K562 (cell line): ENCODE data around the gene CDS1. TPM values are rescaled to one million over a fixed set of nuclear protein-coding genes. Genes with fewer than 3 reads are reported as not detected.

Experiments used
- ATAC-seq: fragments of 200-7000 bp; cut with Tn5 transposase; 3 replicates; pipeline ENCODE4 v1.9.1; 2020; ENCODE audit warnings: moderate library complexity
- BruUV-seq: library from RNA; stranded (reverse); fragments of 400-500 nt; replicated peaks from 2 replicates; lab custom pipeline; 2021; lab: Mats Ljungman, UMichigan
- CTCF ChIA-PET: fragments of 300-600 bp; formaldehyde crosslinking; extraction: SDS; loops from one replicate; lab custom pipeline; 2021; ENCODE audit warnings: low intra/inter-chr PET ratio; lab: Yijun Ruan, JAX
- POLR2A ChIA-PET: fragments of 300-600, 350-650 bp; sonication (Branson Sonifier 250); formaldehyde crosslinking; extraction: SDS; loops from one replicate; lab custom pipeline; 2021; ENCODE audit warnings: antibody characterized with exemption, inconsistent platforms; lab: Yijun Ruan, JAX
- DNase-seq, 4 experiments: peaks; one replicate each; pipeline versions ENCODE4 v3.0.0 to v3.0.0-alpha.2; 2011 to 2018; ENCODE audit warnings: low spot score in 3 of 4, mixed read lengths in 3 of 4; ENCODE audit errors: extremely low read depth in 1 of 4
- FAIRE-seq: peaks from 2 replicates; lab custom pipeline; 2011; peaks lifted over from hg19 to GRCh38; lab: Jason Lieb, UNC
- H2AFZ ChIP-seq: 2 replicates; pipeline ENCODE4 v1.6.0; 2011; ENCODE audit warnings: low read depth, low read length, control low read depth, inconsistent platforms
- H3K27ac ChIP-seq: fragments of 200-600 bp; 3 replicates; pipeline ENCODE4 v1.8.0; 2011; ENCODE audit warnings: low read depth, mild to moderate bottlenecking, control low read depth, inconsistent platforms, low read length, moderate library complexity, mixed read lengths; ENCODE audit errors: extremely low read depth
- H3K27me3 ChIP-seq, 2 experiments: fragments of 300-600 bp in 1 of 2; 2 replicates in 1 of 2; 3 replicates in 1 of 2; pipeline versions ENCODE4 v1.6.0 to v1.8.0; 2011; ENCODE audit warnings: inconsistent platforms in 2 of 2, low read length in 2 of 2, mild to moderate bottlenecking in 1 of 2, mixed read lengths in 1 of 2, moderate library complexity in 1 of 2; ENCODE audit not compliant: control insufficient read depth in 2 of 2, insufficient read depth in 2 of 2
- H3K36me3 ChIP-seq: fragments of 300-600 bp; 3 replicates; pipeline ENCODE4 v1.8.0; 2011; ENCODE audit warnings: mild to moderate bottlenecking, low read length, inconsistent platforms; ENCODE audit not compliant: control insufficient read depth, insufficient read depth
- H3K4me1 ChIP-seq, 2 experiments: fragments of 200-600 bp in 1 of 2; replicated peaks in 1 of 2; 2 replicates in 1 of 2; 3 replicates in 1 of 2; pipeline versions ENCODE4 v1.5.1 to v1.8.0; 2011; ENCODE audit warnings: inconsistent platforms in 2 of 2, low read length in 2 of 2, mild to moderate bottlenecking in 1 of 2, mixed read lengths in 1 of 2, moderate library complexity in 1 of 2; ENCODE audit not compliant: control insufficient read depth in 2 of 2, insufficient read depth in 2 of 2
- H3K4me2 ChIP-seq: 2 replicates; pipeline ENCODE4 v1.6.1; 2011; ENCODE audit warnings: low read length, control low read depth, inconsistent platforms, mixed read lengths; ENCODE audit not compliant: insufficient read depth
- H3K4me3 ChIP-seq: fragments of 200-600 bp; sonication (generic), shearing (Covaris generic); 2 replicates; pipeline ENCODE4 v1.5.1; 2016; ENCODE audit warnings: control low read depth, inconsistent platforms
- H3K79me2 ChIP-seq: fragments of 200-600 bp; 3 replicates; pipeline ENCODE4 v1.8.0; 2011; ENCODE audit warnings: low read length, inconsistent platforms; ENCODE audit not compliant: control insufficient read depth, insufficient read depth
- H3K9ac ChIP-seq, 2 experiments: 2 replicates each; pipeline versions ENCODE4 v1.6.0 to v1.6.1; 2011; ENCODE audit warnings: low read depth in 2 of 2, low read length in 2 of 2, control low read depth in 1 of 2, inconsistent platforms in 1 of 2, mild to moderate bottlenecking in 1 of 2, mixed read lengths in 1 of 2; ENCODE audit not compliant: insufficient read depth in 1 of 2
- H3K9me1 ChIP-seq: one replicate; pipeline ENCODE4 v1.6.0; 2011; ENCODE audit warnings: inconsistent platforms, mild to moderate bottlenecking, low read length, moderate library complexity; ENCODE audit not compliant: control insufficient read depth, insufficient read depth
- H3K9me3 ChIP-seq: replicated peaks from 2 replicates; pipeline ENCODE4 v1.5.1; 2011; ENCODE audit warnings: low read depth, low read length, inconsistent platforms; ENCODE audit not compliant: control insufficient read depth, insufficient read depth
- H4K20me1 ChIP-seq: replicated peaks from 2 replicates; pipeline ENCODE4 v1.6.1; 2011; ENCODE audit warnings: low read length, inconsistent platforms, mixed read lengths; ENCODE audit not compliant: control insufficient read depth, insufficient read depth
- ADNP ChIP-seq: fragments of 200-800 bp; sonication (Bioruptor generic); IDR thresholded peaks from 2 replicates; pipeline ENCODE4 v1.6.1; 2016; ENCODE audit warnings: missing genetic modification characterization, missing compliant biosample characterization
- DPF2 ChIP-seq: fragments of 450-650 bp; IDR thresholded peaks from 2 replicates; pipeline ENCODE4 v1.6.1; 2016
- ELF2 ChIP-seq: fragments of 250-450 bp; sonication (Bioruptor Pico); IDR thresholded peaks from 2 replicates; pipeline ENCODE4 v1.5.0; 2021; ENCODE audit warnings: mild to moderate bottlenecking
- ETS2 ChIP-seq: IDR thresholded peaks from 2 replicates; pipeline ENCODE4 v1.6.1; 2016; ENCODE audit warnings: borderline replicate concordance, missing genetic modification characterization, mild to moderate bottlenecking, moderate library complexity, missing compliant biosample characterization; ENCODE audit not compliant: poor library complexity, severe bottlenecking
- EWSR1 ChIP-seq: fragments of 450-650 bp; IDR thresholded peaks from 2 replicates; pipeline ENCODE4 v1.6.1; 2018; ENCODE audit warnings: borderline replicate concordance, mild to moderate bottlenecking, low read depth, moderate library complexity; ENCODE audit not compliant: partially characterized antibody
- FOXJ3 ChIP-seq: sonication (generic); formaldehyde crosslinking; IDR thresholded peaks from 2 replicates; pipeline ENCODE4 v1.4.0; 2020; ENCODE audit warnings: mild to moderate bottlenecking, missing genetic modification reagents
- HLTF ChIP-seq: fragments of 450-650 bp; IDR thresholded peaks from 2 replicates; pipeline ENCODE4 v1.6.1; 2016
- HSF4 ChIP-seq: fragments of 250-450 bp; sonication (Bioruptor Pico); IDR thresholded peaks from 2 replicates; pipeline ENCODE4 v2.1.2; 2022; ENCODE audit warnings: mild to moderate bottlenecking, moderate library complexity, borderline replicate concordance
- PYGO2 ChIP-seq: fragments of 450-650 bp; IDR thresholded peaks from 2 replicates; pipeline ENCODE4 v1.6.1; 2016; ENCODE audit warnings: mild to moderate bottlenecking, missing genetic modification characterization, moderate library complexity, missing compliant biosample characterization
- RAD21 ChIP-seq, 2 experiments: fragments of 250-450 bp in 1 of 2; fragments of 450-650 bp in 1 of 2; sonication (Bioruptor Pico) in 1 of 2; formaldehyde crosslinking in 1 of 2; IDR thresholded peaks in 1 of 2; conservative IDR thresholded peaks in 1 of 2; 2 replicates each; pipeline versions ENCODE4 v1.4.0 to v1.8.0; 2020 to 2022; ENCODE audit warnings: mild to moderate bottlenecking in 2 of 2, moderate library complexity in 1 of 2
- SRSF7 ChIP-seq: fragments of 200-400 bp; formaldehyde crosslinking; optimal IDR thresholded peaks from 2 replicates; pipeline ENCODE3; 2017; ENCODE audit warnings: mild to moderate bottlenecking, low read depth, low read length
- TCFL5 ChIP-seq: fragments of 250-450 bp; sonication (Bioruptor Pico); conservative IDR thresholded peaks from 2 replicates; pipeline ENCODE4 v1.6.1; 2021; ENCODE audit warnings: mild to moderate bottlenecking, moderate library complexity, matching md5 sums
- ZFP30 ChIP-seq: fragments of 250-450 bp; sonication (Bioruptor Pico); IDR thresholded peaks from 2 replicates; pipeline ENCODE4 v1.8.0; 2022; ENCODE audit warnings: moderate library complexity, mild to moderate bottlenecking, inconsistent platforms, borderline replicate concordance
- ZKSCAN8 ChIP-seq: fragments of 200-800 bp; sonication (Bioruptor generic); IDR thresholded peaks from 2 replicates; pipeline ENCODE4 v1.6.1; 2016; ENCODE audit warnings: missing genetic modification characterization, missing compliant biosample characterization
- ZNF436 ChIP-seq: fragments of 250-450, 450-650 bp; sonication (Bioruptor Pico); formaldehyde crosslinking; IDR thresholded peaks from 2 replicates; pipeline ENCODE4 v1.7.0; 2020; ENCODE audit warnings: mild to moderate bottlenecking
- ZNF644 ChIP-seq: fragments of 200-800 bp; sonication (Bioruptor generic); IDR thresholded peaks from 2 replicates; pipeline ENCODE4 v1.6.1; 2016; ENCODE audit warnings: low read depth, missing genetic modification characterization, missing compliant biosample characterization
- ZNF77 ChIP-seq: fragments of 250-450 bp; sonication (Bioruptor Pico); IDR thresholded peaks from 2 replicates; pipeline ENCODE4 v1.5.0; 2020
- ZNF830 ChIP-seq: fragments of 250-450 bp; sonication (Bioruptor Pico); IDR thresholded peaks from 2 replicates; pipeline ENCODE4 v1.5.0; 2021; ENCODE audit warnings: mild to moderate bottlenecking
- ZSCAN32 ChIP-seq: fragments of 450-650 bp; formaldehyde crosslinking; IDR thresholded peaks from 2 replicates; pipeline ENCODE4 v1.4.0; 2020; ENCODE audit warnings: mild to moderate bottlenecking, moderate library complexity
- in situ Hi-C: fragments of 300-500 bp; cut with MboI; formaldehyde crosslinking; loops from 4 replicates; pipeline ENCODE4 v1.15.0; 2018; ENCODE audit warnings: inconsistent platforms, mixed read lengths
- intact Hi-C: fragments of 100-400 bp; cut with micrococcal nuclease; formaldehyde crosslinking; loops from 2 replicates; pipeline ENCODE4 v1.14.2; 2022
- polyA plus RNA-seq, 8 experiments: library from polyadenylated mRNA; depleted of rRNA in 4 of 8; stranded (reverse) in 5 of 8; unstranded in 3 of 8; fragments of >200 nt; fragmentation: Nextera tagmentation in 2 of 8; fragmentation: Illumina TruSeq in 1 of 8; extraction: Ambion mirVana in 2 of 8; extraction: Trizol in 1 of 8; gene quantifications; 2 replicates each; pipeline versions ENCODE4 v1.2.1 to v1.2.3, GENCODE V29; 2011 to 2014; ENCODE audit warnings: inconsistent platforms in 1 of 8, missing spikeins in 1 of 8
- total RNA-seq, 7 experiments: library from RNA; depleted of rRNA in 6 of 7; stranded (reverse); fragments of >200 nt in 6 of 7; fragmentation: Illumina TruSeq in 2 of 7; extraction: Trizol in 2 of 7; gene quantifications; 2 replicates each; pipeline versions ENCODE4 v1.2.1 to v1.2.3, GENCODE V29; 2011 to 2021; ENCODE audit warnings: low replicate concordance in 1 of 7
- TF ChIP-seq, protein P1 (sequence below): sonication (generic); formaldehyde crosslinking; IDR thresholded peaks from 2 replicates; pipeline ENCODE4 v1.5.0; 2020; ENCODE audit warnings: missing genetic modification reagents

Gene CDS1
- total and polyA plus RNA-seq, 9 of the 15 experiments (the other 6 are each of a cell fraction or from before 2014, with no cell fraction given) = 0.04 to 0.42 (median 0.15) TPM

DNA sequence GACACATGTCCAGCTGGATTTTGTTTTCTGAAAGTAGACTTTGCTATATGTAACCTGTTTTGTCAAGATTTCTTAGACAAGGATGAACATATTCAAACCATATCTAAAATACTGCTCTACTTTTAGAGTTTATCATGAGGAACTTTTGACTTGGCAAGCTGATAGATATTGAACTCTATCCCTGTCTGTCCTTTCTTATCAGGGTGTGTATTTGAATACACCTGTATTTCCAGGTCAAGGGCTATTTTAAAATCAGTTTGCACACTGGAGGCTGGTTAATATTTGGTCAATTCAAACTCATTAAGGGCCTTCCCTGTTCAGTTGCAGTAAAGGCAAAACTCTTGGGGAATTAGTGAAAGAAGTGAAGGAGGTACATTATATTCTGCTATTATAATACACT, 2.3 kb downstream of the CDS1 start:
- FAIRE-seq = no peak
- in situ Hi-C loops = no loop called here
- no peaks in the 10 kb centered on the region for H3K36me3 ChIP-seq
- H4K20me1 ChIP-seq = no peaks in the 10 kb centered on the region
- peaks cover 4 to 17% of the 10 kb centered on the region in 2 experiments; a peak in 3 of 5 replicates for H3K4me1 ChIP-seq
- no peaks in the 10 kb centered on the region for H3K9me1 ChIP-seq
- no peak overlapping the region for H2AFZ ChIP-seq
- BruUV-seq = no TSS peak
- H3K27ac ChIP-seq = no peak overlapping the region
- intact Hi-C loops = no loop called here
- no peak overlapping the region for H3K9ac ChIP-seq
- no peaks in the 10 kb centered on the region for H3K79me2 ChIP-seq
- POLR2A ChIA-PET = no interaction called here
- TF ChIP-seq PYGO2 (tag) (no peak), ZKSCAN8 (no peak), ZNF830 (CRISPR knock-in tag) (no peak), FOXJ3 (CRISPR knock-in tag) (no peak), SRSF7 (no peak), TCFL5 (CRISPR knock-in tag) (no peak), EWSR1 (no peak), DPF2 (no peak), ZSCAN32 (CRISPR knock-in tag) (no peak), ZNF644 (tag) (no peak), ETS2 (tag) (no peak), ZNF436 (no peak), ELF2 (no peak), ZNF77 (CRISPR knock-in tag) (no peak), ZFP30 (no peak), HLTF (no peak), RAD21 (CRISPR knock-in tag; conservative IDR thresholded peaks at IDR 0.05 in 1 of 2, IDR thresholded peaks at IDR 0.05 in 1 of 2) (no peak), HSF4 (CRISPR knock-in tag) (no peak), ADNP (tag) (no peak)
- TF ChIP-seq, protein P1, sequence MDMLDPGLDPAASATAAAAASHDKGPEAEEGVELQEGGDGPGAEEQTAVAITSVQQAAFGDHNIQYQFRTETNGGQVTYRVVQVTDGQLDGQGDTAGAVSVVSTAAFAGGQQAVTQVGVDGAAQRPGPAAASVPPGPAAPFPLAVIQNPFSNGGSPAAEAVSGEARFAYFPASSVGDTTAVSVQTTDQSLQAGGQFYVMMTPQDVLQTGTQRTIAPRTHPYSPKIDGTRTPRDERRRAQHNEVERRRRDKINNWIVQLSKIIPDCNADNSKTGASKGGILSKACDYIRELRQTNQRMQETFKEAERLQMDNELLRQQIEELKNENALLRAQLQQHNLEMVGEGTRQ (CRISPR knock-in tag) = no peak
- TF ChIP-seq, all 486 proteins: peak for 0
- no peak overlapping the region for H3K4me2 ChIP-seq
- H3K4me3 ChIP-seq = no peak overlapping the region
- no peak for DNase-seq
- peaks cover 22 to 32% of the 10 kb centered on the region in 2 experiments for H3K27me3 ChIP-seq
- CTCF ChIA-PET = no interaction called here
- ATAC-seq = no peak
- no peaks in the 10 kb centered on the region; the same call in 1 of the 2 replicates for H3K9me3 ChIP-seq
